Fibroblast of mammary gland (primary cell): ENCODE measurements around the gene CASZ1.
A peak's percentile ranks its signal among the peaks of the same experiment; 100 is the strongest.

Source experiments
- DNase-seq: peaks from one replicate; pipeline ENCODE4 v3.0.0-alpha.2; 2010; ENCODE audit warnings: low read depth
- H3K4me3 ChIP-seq: 2 replicates; pipeline ENCODE4 v1.5.1; 2011; ENCODE audit warnings: low read depth, mild to moderate bottlenecking, low read length, moderate library complexity; ENCODE audit not compliant: control insufficient read depth
- TF ChIP-seq, protein P1 (sequence below): conservative IDR thresholded peaks from 2 replicates; pipeline ENCODE4 v1.5.1; 2011; ENCODE audit warnings: low read depth, low read length, inconsistent platforms; ENCODE audit not compliant: control insufficient read depth, insufficient read depth

The CASZ1 gene

DNA sequence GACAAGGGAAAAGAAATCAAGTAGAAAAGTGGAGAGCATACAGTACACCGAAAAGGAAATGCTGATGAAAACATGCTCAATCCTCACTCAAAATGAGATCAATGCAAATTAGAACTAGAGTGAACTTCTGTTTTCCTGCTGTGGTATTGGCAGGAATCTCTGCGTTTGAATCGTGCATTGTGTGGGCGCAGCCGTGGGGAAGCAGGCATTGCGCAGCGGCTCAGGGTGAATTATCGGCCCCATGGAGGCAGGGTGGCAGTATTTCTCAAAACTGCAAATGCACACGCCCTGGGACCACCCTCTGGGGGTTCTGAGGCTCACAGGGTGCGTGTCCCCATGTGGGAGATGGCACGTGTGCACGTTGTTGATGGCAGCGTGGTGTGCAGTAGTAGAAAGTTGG, 181.1 kb downstream of the CASZ1 start:
- TF ChIP-seq, protein P1, sequence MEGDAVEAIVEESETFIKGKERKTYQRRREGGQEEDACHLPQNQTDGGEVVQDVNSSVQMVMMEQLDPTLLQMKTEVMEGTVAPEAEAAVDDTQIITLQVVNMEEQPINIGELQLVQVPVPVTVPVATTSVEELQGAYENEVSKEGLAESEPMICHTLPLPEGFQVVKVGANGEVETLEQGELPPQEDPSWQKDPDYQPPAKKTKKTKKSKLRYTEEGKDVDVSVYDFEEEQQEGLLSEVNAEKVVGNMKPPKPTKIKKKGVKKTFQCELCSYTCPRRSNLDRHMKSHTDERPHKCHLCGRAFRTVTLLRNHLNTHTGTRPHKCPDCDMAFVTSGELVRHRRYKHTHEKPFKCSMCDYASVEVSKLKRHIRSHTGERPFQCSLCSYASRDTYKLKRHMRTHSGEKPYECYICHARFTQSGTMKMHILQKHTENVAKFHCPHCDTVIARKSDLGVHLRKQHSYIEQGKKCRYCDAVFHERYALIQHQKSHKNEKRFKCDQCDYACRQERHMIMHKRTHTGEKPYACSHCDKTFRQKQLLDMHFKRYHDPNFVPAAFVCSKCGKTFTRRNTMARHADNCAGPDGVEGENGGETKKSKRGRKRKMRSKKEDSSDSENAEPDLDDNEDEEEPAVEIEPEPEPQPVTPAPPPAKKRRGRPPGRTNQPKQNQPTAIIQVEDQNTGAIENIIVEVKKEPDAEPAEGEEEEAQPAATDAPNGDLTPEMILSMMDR: no peak
- no peak overlapping the region for H3K4me3 ChIP-seq
- DNase-seq: no peak

DNA sequence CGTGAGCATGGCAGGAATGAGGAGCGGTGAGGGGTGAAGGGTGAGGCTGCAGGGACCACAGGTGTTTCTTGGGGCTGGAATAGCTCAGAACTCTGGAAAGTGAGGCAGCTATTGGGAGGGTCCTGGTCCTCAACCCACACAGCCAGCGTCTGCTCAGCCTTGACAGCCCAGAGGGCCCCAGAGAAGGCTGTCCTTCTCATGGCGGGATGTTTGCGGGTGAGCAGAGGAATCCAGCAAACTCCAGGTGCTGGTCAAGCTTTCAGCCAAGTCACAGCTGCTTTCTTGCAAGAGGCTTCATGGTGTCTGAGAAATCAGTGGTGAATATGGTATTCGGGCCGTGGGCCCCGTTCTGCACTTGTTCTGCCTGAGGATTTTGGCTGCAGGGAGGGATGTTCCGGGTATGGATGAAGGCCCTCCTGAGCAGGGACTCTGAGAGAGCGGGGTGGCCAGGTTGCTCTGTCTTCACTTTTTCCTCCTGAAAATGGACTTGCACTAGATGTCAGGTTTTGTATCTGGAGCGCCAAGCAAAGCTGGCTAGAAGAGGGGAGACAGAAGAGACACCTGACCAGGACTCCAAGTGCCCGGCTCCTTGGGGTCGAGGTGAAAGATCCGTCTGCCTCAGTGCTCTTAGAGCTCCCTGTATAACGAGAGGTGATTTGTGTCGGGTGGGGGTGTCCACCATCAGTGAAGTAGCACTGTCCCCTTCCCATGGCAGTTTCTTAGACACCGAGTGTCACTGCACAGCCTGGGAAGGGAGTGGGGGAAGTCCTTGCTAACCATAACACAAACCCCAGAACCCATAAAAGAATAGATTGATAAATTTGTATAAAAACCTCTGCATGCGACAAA, 181.8 kb downstream of the CASZ1 start:
- no peak overlapping the region for H3K4me3 ChIP-seq
- TF ChIP-seq, protein P1: no peak
- no peak for DNase-seq

DNA sequence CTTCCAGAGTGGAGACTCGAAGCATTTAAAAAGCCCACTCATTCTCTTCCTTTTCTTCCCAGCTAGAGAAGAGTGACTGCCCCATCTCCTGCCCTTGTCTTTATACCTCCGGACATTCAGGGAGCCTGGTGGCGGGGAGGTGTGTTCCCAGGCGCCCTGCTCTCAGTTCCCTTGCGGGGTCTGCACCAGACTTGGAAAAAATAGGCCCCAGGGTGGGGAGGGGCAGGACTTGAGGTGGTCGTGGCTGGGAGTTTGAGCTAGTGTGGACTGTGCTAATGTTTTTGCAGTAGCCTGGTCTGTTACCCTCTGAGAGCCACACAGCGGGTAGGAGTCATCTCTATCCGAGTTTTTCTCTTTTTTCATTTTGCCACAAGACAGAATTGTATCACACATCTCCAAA, 182.6 kb downstream of the CASZ1 start:
- TF ChIP-seq, protein P1: no peak
- no peak for DNase-seq
- no peak overlapping the region for H3K4me3 ChIP-seq

DNA sequence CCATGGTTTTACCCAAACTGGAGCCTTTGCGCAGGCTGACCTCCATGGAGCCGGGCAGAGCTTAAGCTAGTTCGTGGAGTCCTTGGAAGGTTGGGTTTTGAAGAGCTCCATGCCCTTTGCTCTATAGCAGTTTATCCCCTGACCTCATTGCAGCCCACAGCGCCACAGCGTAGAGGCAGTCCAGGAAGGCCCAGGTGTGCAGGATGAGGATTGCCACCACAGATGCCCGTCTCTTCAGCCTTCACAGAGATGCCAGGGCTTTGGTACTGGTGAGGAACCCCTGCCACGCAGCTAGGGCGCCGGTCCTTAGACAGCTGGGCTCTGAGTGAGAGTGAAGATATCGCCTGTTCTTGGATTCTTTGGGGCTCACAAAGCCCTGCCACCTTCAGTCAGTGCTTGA, 183.1 kb downstream of the CASZ1 start:
- TF ChIP-seq, protein P1: no peak
- no peak overlapping the region for H3K4me3 ChIP-seq
- DNase-seq: no peak

DNA sequence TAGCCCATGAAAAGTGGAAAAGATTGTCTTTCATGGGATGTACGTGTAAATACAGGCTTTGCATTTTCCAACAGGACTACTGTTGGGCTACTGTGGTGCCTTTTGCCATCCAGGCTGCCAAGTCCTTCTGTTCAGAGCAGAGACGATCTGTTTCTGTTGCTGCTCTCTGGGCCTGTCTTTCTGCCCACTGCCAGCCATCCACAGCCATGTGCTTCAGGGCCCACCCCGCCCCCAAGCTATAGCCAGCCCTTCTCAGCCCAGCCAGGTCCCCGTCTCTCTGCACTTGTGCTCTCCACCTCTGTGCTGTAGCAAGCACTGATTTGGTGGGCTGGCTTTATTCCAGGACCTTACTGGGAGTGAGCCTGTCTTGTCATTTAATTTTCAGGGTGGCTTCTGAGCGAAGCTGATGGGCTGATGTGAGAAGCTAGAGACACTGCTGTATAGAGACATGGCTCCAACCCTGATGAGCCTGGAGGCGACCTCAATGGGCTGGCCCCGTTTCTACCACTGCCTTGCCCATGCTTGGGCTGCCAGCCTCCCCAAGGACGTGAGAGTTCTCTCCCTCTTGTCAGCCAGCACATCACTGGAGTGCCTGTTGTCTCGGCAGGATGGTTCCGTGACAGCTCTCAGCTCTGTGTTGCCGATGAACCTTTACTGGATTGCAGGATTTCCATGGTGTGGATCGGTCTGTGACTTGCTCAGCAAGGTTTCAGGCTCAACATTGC, 183.8 kb downstream of the CASZ1 start:
- no peak for DNase-seq
- no peak overlapping the region for H3K4me3 ChIP-seq
- TF ChIP-seq, protein P1: no peak

DNA sequence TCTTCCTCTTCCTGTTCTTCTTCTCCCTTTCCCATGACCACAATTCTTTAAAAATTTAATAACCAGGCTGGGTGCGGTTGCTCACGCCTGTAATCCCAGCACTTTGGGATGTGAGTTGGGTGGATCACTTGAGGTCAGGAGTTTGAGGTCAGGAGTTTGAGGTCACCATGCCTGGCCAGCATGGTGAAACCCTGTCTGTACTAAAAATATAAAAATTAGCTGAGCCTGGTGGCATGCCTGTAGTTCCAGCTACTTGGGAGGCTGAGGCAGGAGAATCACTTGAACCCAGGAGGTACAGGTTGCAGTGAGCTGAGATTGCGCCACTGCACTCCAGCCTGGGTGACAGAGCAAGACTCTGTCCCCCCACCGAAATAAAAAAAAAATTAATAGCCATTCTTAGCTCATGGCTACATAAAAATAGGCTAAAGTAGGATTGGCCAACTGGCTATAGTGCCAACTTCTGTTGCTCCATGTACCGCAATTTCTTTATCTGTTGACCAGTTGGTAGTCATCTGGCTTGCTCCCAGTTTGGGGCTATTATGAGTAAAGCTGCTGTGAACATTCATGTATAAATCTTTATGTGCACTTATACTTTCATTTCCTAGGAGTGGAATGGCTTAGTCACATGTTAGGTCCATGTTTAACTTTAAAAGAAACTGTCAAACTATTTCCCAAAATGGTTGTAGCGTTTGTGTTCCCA, 185.4 kb downstream of the CASZ1 start:
- peak; percentile 41 for DNase-seq
- TF ChIP-seq, protein P1: no peak
- H3K4me3 ChIP-seq: no peak overlapping the region
